Kidney epithelial cell (primary cell): ENCODE measurements around the gene NFATC1. TPM values are rescaled to one million over a fixed set of nuclear protein-coding genes. Genes with fewer than 3 reads are reported as not detected.

ENCODE experiments used
- DNase-seq: peaks from one replicate; pipeline ENCODE4 v3.0.0-alpha.2; 2010; ENCODE audit warnings: low read depth
- H3K27me3 ChIP-seq: 2 replicates; pipeline ENCODE4 v1.6.0; 2011; ENCODE audit warnings: low read length; ENCODE audit not compliant: control insufficient read depth, insufficient read depth
- H3K36me3 ChIP-seq: 2 replicates; pipeline ENCODE4 v1.5.1; 2011; ENCODE audit warnings: low read length; ENCODE audit not compliant: control insufficient read depth, insufficient read depth
- H3K4me3 ChIP-seq: 2 replicates; pipeline ENCODE4 v1.5.1; 2011; ENCODE audit warnings: low read depth, mild to moderate bottlenecking, control low read depth, low read length
- CTCF ChIP-seq: IDR thresholded peaks from 2 replicates; pipeline ENCODE4 v1.5.1; 2011; ENCODE audit warnings: mild to moderate bottlenecking, moderate library complexity, low read length, control low read depth, inconsistent platforms; ENCODE audit not compliant: insufficient read depth, poor library complexity, severe bottlenecking
- total RNA-seq: library from RNA; depleted of rRNA; stranded (reverse); fragments of >200 nt; gene quantifications from 2 replicates; pipeline ENCODE4 v1.2.3, GENCODE V29; 2015

The NFATC1 gene
- total RNA-seq, 1 donor from 2014 or later: 2.7 TPM

GRCh38 chr18:79413025-79413424 lies 17.3 kb downstream of the NFATC1 start:
- Histone ChIP-seq H3K4me3 (no peak overlapping the region), H3K27me3 (peaks cover 8% of the 10 kb centered on the region), H3K36me3 (no peaks in the 10 kb centered on the region)
- no peak for TF ChIP-seq CTCF
- DNase-seq: no peak

- H3K36me3 ChIP-seq: no peaks in the 10 kb centered on the region
- peaks cover 8% of the 10 kb centered on the region for H3K27me3 ChIP-seq
- no peak for DNase-seq
- TF ChIP-seq CTCF: no peak
- no peak overlapping the region for H3K4me3 ChIP-seq
These were observed 17.7 kb downstream of the NFATC1 start for GRCh38 chr18:79413426-79413825.

- no peak for DNase-seq
- no peak overlapping the region for H3K4me3 ChIP-seq
- TF ChIP-seq CTCF: no peak
- H3K27me3 ChIP-seq: peaks cover 8% of the 10 kb centered on the region
- H3K36me3 ChIP-seq: no peaks in the 10 kb centered on the region
These were observed 18.2 kb downstream of the NFATC1 start for GRCh38 chr18:79413901-79414300.

- TF ChIP-seq CTCF: no peak
- no peak for DNase-seq
These were observed 20.4 kb downstream of the NFATC1 start for GRCh38 chr18:79416022-79416676.

GRCh38 chr18:79416677-79417052 lies 20.9 kb downstream of the NFATC1 start:
- no peak overlapping the region for H3K4me3 ChIP-seq
- no peaks in the 10 kb centered on the region for H3K36me3 ChIP-seq
- H3K27me3 ChIP-seq: peaks cover 6% of the 10 kb centered on the region
- no peak for DNase-seq
- TF ChIP-seq CTCF: no peak

More at GRCh38 chr18:79416022-79416676, 20.4 kb downstream of the NFATC1 start:
- Histone ChIP-seq H3K4me3 (no peak overlapping the region), H3K27me3 (peaks cover 8% of the 10 kb centered on the region), H3K36me3 (no peaks in the 10 kb centered on the region)

- DNase-seq: no peak
- Histone ChIP-seq H3K36me3 (no peaks in the 10 kb centered on the region), H3K4me3 (no peak overlapping the region), H3K27me3 (peaks cover 2% of the 10 kb centered on the region)
- no peak for TF ChIP-seq CTCF
These were observed 22.5 kb downstream of the NFATC1 start for GRCh38 chr18:79418236-79418635.
